ENCODE data around the gene CAPZB. TPM values are rescaled to one million over a fixed set of nuclear protein-coding genes. Genes with fewer than 3 reads are reported as not detected.

Gene CAPZB
- total RNA-seq, 1 experiment from 2014 or later, result 198 TPM

GRCh38 chr1:19453741-19454201, 31.6 kb downstream of the CAPZB start:
- intact Hi-C loops (cut with micrococcal nuclease; ENCODE audit: unreplicated experiment), result no loop called here
- DNase-seq, result no peak
- Mint-ChIP-seq H3K27ac (ENCODE audit: unreplicated experiment) (no peak overlapping the region), H3K9me3 (ENCODE audit: low read depth, unreplicated experiment) (no peaks in the 10 kb centered on the region), H3K4me3 (ENCODE audit: low read depth, unreplicated experiment) (no peak overlapping the region), H3K4me1 (ENCODE audit: low read depth, unreplicated experiment) (peaks cover 32% of the 10 kb centered on the region), H3K36me3 (ENCODE audit: insufficient read depth, unreplicated experiment) (peaks cover 9% of the 10 kb centered on the region), H3K27me3 (ENCODE audit: unreplicated experiment) (no peaks in the 10 kb centered on the region)
- TF ChIP-seq CTCF (IDR thresholded peaks at IDR 0.05; ENCODE audit: unreplicated experiment), result no peak
- no TSS peak for BruUV-seq (replicated peaks)
- CTCF ChIA-PET, result no interaction called here

- no peak for DNase-seq
- H3K4me3 Mint-ChIP-seq (ENCODE audit: low read depth, unreplicated experiment), result no peak overlapping the region
These were observed 33.1 kb downstream of the CAPZB start for GRCh38 chr1:19452221-19452663.

GRCh38 chr1:19450811-19451515, 34.4 kb downstream of the CAPZB start:
- DNase-seq, result no peak
- no peak for TF ChIP-seq CTCF (IDR thresholded peaks at IDR 0.05; ENCODE audit: unreplicated experiment)
- H3K27ac Mint-ChIP-seq (ENCODE audit: unreplicated experiment), result no peak overlapping the region
- H3K9me3 Mint-ChIP-seq (ENCODE audit: low read depth, unreplicated experiment), result no peaks in the 10 kb centered on the region
- BruUV-seq (replicated peaks), result no TSS peak
- H3K4me1 Mint-ChIP-seq (ENCODE audit: low read depth, unreplicated experiment), result peaks cover 31% of the 10 kb centered on the region
- CTCF ChIA-PET, result no interaction called here
- H3K36me3 Mint-ChIP-seq (ENCODE audit: insufficient read depth, unreplicated experiment), result peaks cover 9% of the 10 kb centered on the region
- H3K27me3 Mint-ChIP-seq (ENCODE audit: unreplicated experiment), result no peaks in the 10 kb centered on the region
- intact Hi-C loops (cut with micrococcal nuclease; ENCODE audit: unreplicated experiment), result no loop called here
- no peak overlapping the region for H3K4me3 Mint-ChIP-seq (ENCODE audit: low read depth, unreplicated experiment)

More at GRCh38 chr1:19452221-19452663, 33.1 kb downstream of the CAPZB start:
- peak overlapping the region; percentile 47 for H3K27ac Mint-ChIP-seq (ENCODE audit: unreplicated experiment)
- no TSS peak for BruUV-seq (replicated peaks)
- no peak for TF ChIP-seq CTCF (IDR thresholded peaks at IDR 0.05; ENCODE audit: unreplicated experiment)
- H3K9me3 Mint-ChIP-seq (ENCODE audit: low read depth, unreplicated experiment), result no peaks in the 10 kb centered on the region
- CTCF ChIA-PET, result no interaction called here
- intact Hi-C loops (cut with micrococcal nuclease; ENCODE audit: unreplicated experiment), result no loop called here
- H3K27me3 Mint-ChIP-seq (ENCODE audit: unreplicated experiment), result no peaks in the 10 kb centered on the region
- H3K4me1 Mint-ChIP-seq (ENCODE audit: low read depth, unreplicated experiment), result peaks cover 32% of the 10 kb centered on the region
- H3K36me3 Mint-ChIP-seq (ENCODE audit: insufficient read depth, unreplicated experiment), result peaks cover 9% of the 10 kb centered on the region

GRCh38 chr1:19449454-19450228, 35.7 kb downstream of the CAPZB start:
- Mint-ChIP-seq H3K9me3 (ENCODE audit: low read depth, unreplicated experiment) (no peaks in the 10 kb centered on the region), H3K4me1 (ENCODE audit: low read depth, unreplicated experiment) (peaks cover 40% of the 10 kb centered on the region), H3K36me3 (ENCODE audit: insufficient read depth, unreplicated experiment) (peaks cover 15% of the 10 kb centered on the region), H3K27ac (ENCODE audit: unreplicated experiment) (no peak overlapping the region), H3K4me3 (ENCODE audit: low read depth, unreplicated experiment) (no peak overlapping the region), H3K27me3 (ENCODE audit: unreplicated experiment) (no peaks in the 10 kb centered on the region)
- intact Hi-C loops (cut with micrococcal nuclease; ENCODE audit: unreplicated experiment), result no loop called here
- TF ChIP-seq CTCF (IDR thresholded peaks at IDR 0.05; ENCODE audit: unreplicated experiment), result no peak
- CTCF ChIA-PET, result interaction anchor here (0.7 kb wide), 1 partner anchor 181 kb away, joined by 7 read pairs; no protein-coding TSS in a partner anchor
- DNase-seq, result no peak
- no TSS peak for BruUV-seq (replicated peaks)
